Measurements from ENCODE around the gene RRH. TPM values are rescaled to one million over a fixed set of nuclear protein-coding genes. Genes with fewer than 3 reads are reported as not detected.
"Not testable (repeated sequence)": the region's sequence is repeated elsewhere in the genome, so short reads cannot be mapped to it uniquely, and the experiment has no call there.

The RRH gene
- total and polyA plus RNA-seq, 2 of the 13 experiments (the other 11 are each of a cell fraction or from before 2014, with no cell fraction given) = 0.07 to 0.17 TPM

DNA sequence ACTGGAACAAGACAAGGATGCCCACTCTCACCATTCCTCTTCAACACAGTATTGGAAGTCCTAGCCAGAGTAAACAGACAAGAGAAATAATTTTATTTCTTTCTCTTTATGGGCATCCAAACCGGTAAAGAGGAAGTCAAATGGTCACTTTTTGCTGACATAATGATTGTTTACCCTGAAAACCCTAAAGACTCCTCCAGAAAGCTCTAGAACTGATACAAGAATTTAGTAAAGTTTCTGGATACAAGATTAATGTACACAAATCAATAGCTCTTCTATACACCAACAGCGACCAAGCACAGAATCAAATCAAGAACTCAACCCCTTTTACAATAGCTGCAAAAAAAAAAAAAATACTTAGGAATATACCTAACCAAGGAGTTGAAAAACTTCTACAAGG is 45.7 kb upstream of the RRH start:
- H3K4me1 ChIP-seq (ENCODE audit: insufficient read depth, low read length); H3K27me3 ChIP-seq (ENCODE audit: control insufficient read depth in 1 of 2, insufficient read depth in 2 of 2, low read length in 2 of 2); BruUV-seq (replicated peaks); H3K9me3 ChIP-seq (ENCODE audit: low read length); H2AFZ ChIP-seq (ENCODE audit: low read length); FAIRE-seq; H3K27ac ChIP-seq (ENCODE audit: extremely low read length, insufficient read depth, low read length); in situ Hi-C loops (cut with HindIII; ENCODE audit: extremely low pct_ligation_motif_present, low pct_unique_long_range_greater_than_20kb); ATAC-seq; H4K20me1 ChIP-seq (ENCODE audit: insufficient read depth, low read length); DNase-seq (ENCODE audit: low spot score); H3K4me3 ChIP-seq (replicated peaks in 1 of 3; ENCODE audit: insufficient read depth in 1 of 3, low read depth in 2 of 3, low read length in 3 of 3); CTCF ChIA-PET (ENCODE audit: low intra/inter-chr PET ratio, low total read pairs); H3K9ac ChIP-seq (ENCODE audit: insufficient read depth, low read depth, low read length); H3K4me2 ChIP-seq (ENCODE audit: low read depth, low read length); intact Hi-C loops (cut with micrococcal nuclease; ENCODE audit: unreplicated experiment); H3K36me3 ChIP-seq (replicated peaks in 1 of 2; ENCODE audit: control insufficient read depth in 1 of 2, insufficient read depth in 2 of 2, low read length in 2 of 2); POLR2A ChIA-PET: not testable (repeated sequence)
- peaks cover 59% of the 10 kb centered on the region for H3K79me2 ChIP-seq (ENCODE audit: insufficient read depth, low read length)
- TF ChIP-seq MAFF (IDR thresholded peaks at IDR 0.05; ENCODE audit: low read depth, low read length) (0 out of 2 replicates have a peak, but pooled peaks have one; percentile 4), MAFK (conservative IDR thresholded peaks at IDR 0.05 in 1 of 2, IDR thresholded peaks at IDR 0.05 in 1 of 2; ENCODE audit: low read length in 2 of 2) (peak in 1 of 2 experiments; percentile 27; a peak in 1 of 4 replicates)
- 96% methylated on average over 2 of the region's 2 CpGs for WGBS (ENCODE audit: low lambda C conversion rate)

- no peak for FAIRE-seq
- H3K36me3 ChIP-seq (replicated peaks in 1 of 2; ENCODE audit: control insufficient read depth in 1 of 2, insufficient read depth in 2 of 2, low read length in 2 of 2) = no peaks in the 10 kb centered on the region
- no peaks in the 10 kb centered on the region for H3K9me3 ChIP-seq (ENCODE audit: low read length)
- H3K9ac ChIP-seq (ENCODE audit: insufficient read depth, low read depth, low read length) = no peak overlapping the region
- no peak overlapping the region for H3K4me2 ChIP-seq (ENCODE audit: low read depth, low read length)
- H3K4me1 ChIP-seq (ENCODE audit: insufficient read depth, low read length) = no peaks in the 10 kb centered on the region
- H3K27me3 ChIP-seq (ENCODE audit: control insufficient read depth in 1 of 2, insufficient read depth in 2 of 2, low read length in 2 of 2) = no peaks in the 10 kb centered on the region
- intact Hi-C loops (cut with micrococcal nuclease; ENCODE audit: unreplicated experiment) (no loop called here), in situ Hi-C loops (cut with HindIII; ENCODE audit: extremely low pct_ligation_motif_present, low pct_unique_long_range_greater_than_20kb) (no loop called here)
- peaks cover 75% of the 10 kb centered on the region for H3K79me2 ChIP-seq (ENCODE audit: insufficient read depth, low read length)
- no peaks in the 10 kb centered on the region for H4K20me1 ChIP-seq (ENCODE audit: insufficient read depth, low read length)
- no peak overlapping the region for H2AFZ ChIP-seq (ENCODE audit: low read length)
- no peak overlapping the region for H3K4me3 ChIP-seq (replicated peaks in 1 of 3; ENCODE audit: insufficient read depth in 1 of 3, low read depth in 2 of 3, low read length in 3 of 3)
- WGBS (ENCODE audit: low lambda C conversion rate) = 74% methylated on average over 1 of the region's 1 CpG
- TF ChIP-seq ZNF256 (CRISPR knock-in tag; conservative IDR thresholded peaks at IDR 0.05) (no peak), ZNF331 (CRISPR knock-in tag; IDR thresholded peaks at IDR 0.05) (peak; percentile 80)
- no peak for DNase-seq (ENCODE audit: low spot score)
- no TSS peak for BruUV-seq (replicated peaks)
- CTCF ChIA-PET (ENCODE audit: low intra/inter-chr PET ratio, low total read pairs) = no interaction called here
- no peak for ATAC-seq
- no peak overlapping the region for H3K27ac ChIP-seq (ENCODE audit: extremely low read length, insufficient read depth, low read length)
- POLR2A ChIA-PET = no interaction called here
These were observed 40.9 kb upstream of the RRH start for GRCh38 chr4:109786846-109787245.
